ENCODE measurements around the gene WSB1. TPM values are rescaled to one million over a fixed set of nuclear protein-coding genes. Genes with fewer than 3 reads are reported as not detected.

The WSB1 gene
- total and polyA plus RNA-seq, 9 of the 15 experiments (the other 6 are each of a cell fraction or from before 2014, with no cell fraction given) = 22.8 to 229 (median 81.1) TPM

GRCh38 chr17:27293359-27293897 is 486 bp upstream of the WSB1 start (continued):
- TF ChIP-seq, protein P1, sequence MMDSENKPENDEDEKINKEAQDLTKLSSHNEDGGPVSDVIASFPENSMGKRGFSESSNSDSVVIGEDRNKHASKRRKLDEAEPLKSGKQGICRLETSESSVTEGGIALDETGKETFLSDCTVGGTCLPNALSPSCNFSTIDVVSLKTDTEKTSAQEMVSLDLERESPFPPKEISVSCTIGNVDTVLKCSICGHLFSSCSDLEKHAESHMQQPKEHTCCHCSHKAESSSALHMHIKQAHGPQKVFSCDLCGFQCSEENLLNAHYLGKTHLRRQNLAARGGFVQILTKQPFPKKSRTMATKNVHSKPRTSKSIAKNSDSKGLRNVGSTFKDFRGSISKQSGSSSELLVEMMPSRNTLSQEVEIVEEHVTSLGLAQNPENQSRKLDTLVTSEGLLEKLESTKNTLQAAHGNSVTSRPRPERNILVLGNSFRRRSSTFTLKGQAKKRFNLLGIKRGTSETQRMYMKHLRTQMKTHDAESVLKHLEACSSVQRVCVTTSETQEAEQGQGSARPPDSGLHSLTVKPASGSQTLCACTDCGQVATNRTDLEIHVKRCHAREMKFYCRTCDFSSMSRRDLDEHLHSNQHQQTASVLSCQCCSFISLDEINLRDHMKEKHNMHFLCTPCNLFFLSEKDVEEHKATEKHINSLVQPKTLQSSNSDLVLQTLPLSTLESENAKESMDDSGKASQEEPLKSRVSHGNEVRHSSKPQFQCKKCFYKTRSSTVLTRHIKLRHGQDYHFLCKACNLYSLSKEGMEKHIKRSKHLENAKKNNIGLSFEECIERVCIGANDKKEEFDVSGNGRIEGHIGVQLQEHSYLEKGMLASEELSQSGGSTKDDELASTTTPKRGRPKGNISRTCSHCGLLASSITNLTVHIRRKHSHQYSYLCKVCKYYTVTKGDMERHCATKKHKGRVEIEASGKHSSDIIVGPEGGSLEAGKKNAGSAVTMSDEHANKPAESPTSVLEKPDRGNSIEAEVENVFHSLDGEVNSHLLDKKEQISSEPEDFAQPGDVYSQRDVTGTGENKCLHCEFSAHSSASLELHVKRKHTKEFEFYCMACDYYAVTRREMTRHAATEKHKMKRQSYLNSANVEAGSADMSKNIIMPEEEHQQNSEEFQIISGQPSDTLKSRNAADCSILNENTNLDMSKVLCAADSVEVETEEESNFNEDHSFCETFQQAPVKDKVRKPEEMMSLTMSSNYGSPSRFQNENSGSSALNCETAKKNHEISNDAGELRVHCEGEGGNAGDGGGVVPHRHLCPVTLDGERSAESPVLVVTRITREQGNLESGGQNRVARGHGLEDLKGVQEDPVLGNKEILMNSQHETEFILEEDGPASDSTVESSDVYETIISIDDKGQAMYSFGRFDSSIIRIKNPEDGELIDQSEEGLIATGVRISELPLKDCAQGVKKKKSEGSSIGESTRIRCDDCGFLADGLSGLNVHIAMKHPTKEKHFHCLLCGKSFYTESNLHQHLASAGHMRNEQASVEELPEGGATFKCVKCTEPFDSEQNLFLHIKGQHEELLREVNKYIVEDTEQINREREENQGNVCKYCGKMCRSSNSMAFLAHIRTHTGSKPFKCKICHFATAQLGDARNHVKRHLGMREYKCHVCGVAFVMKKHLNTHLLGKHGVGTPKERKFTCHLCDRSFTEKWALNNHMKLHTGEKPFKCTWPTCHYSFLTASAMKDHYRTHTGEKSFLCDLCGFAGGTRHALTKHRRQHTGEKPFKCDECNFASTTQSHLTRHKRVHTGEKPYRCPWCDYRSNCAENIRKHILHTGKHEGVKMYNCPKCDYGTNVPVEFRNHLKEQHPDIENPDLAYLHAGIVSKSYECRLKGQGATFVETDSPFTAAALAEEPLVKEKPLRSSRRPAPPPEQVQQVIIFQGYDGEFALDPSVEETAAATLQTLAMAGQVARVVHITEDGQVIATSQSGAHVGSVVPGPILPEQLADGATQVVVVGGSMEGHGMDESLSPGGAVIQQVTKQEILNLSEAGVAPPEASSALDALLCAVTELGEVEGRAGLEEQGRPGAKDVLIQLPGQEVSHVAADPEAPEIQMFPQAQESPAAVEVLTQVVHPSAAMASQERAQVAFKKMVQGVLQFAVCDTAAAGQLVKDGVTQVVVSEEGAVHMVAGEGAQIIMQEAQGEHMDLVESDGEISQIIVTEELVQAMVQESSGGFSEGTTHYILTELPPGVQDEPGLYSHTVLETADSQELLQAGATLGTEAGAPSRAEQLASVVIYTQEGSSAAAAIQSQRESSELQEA (IDR thresholded peaks at IDR 0.05; ENCODE audit: low read depth) = no peak
- TF ChIP-seq MTA1 (IDR thresholded peaks at IDR 0.05; ENCODE audit: borderline replicate concordance) (no peak), RHOXF2B (CRISPR knock-in tag; conservative IDR thresholded peaks at IDR 0.05) (0 out of 2 replicates have a peak, but pooled peaks have one; percentile 57), SETDB1 (IDR thresholded peaks at IDR 0.05; ENCODE audit: low read length) (no peak), HOXB6 (CRISPR knock-in tag; IDR thresholded peaks at IDR 0.05; ENCODE audit: borderline replicate concordance) (no peak), ZNF318 (IDR thresholded peaks at IDR 0.05; ENCODE audit: borderline replicate concordance in 1 of 2, low read depth in 1 of 2) (no peak), TCF7L2 (IDR thresholded peaks at IDR 0.05; ENCODE audit: low read depth, low read length) (no peak), SP1 (CRISPR knock-in tag; IDR thresholded peaks at IDR 0.05) (no peak)
- TF ChIP-seq, protein P2, sequence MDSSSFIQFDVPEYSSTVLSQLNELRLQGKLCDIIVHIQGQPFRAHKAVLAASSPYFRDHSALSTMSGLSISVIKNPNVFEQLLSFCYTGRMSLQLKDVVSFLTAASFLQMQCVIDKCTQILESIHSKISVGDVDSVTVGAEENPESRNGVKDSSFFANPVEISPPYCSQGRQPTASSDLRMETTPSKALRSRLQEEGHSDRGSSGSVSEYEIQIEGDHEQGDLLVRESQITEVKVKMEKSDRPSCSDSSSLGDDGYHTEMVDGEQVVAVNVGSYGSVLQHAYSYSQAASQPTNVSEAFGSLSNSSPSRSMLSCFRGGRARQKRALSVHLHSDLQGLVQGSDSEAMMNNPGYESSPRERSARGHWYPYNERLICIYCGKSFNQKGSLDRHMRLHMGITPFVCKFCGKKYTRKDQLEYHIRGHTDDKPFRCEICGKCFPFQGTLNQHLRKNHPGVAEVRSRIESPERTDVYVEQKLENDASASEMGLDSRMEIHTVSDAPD (CRISPR knock-in tag; IDR thresholded peaks at IDR 0.05) = peak; percentile 56; the same call in 1 of the 2 replicates
